Measurements from ENCODE around the gene TAC4. TPM values are rescaled to one million over a fixed set of nuclear protein-coding genes. Genes with fewer than 3 reads are reported as not detected.

TAC4 gene
- total RNA-seq, 1 donor from 2014 or later: not detected

GRCh38 chr17:49850218-49850610, 2.3 kb upstream of the TAC4 start:
- H3K9me3 Mint-ChIP-seq (ENCODE audit: low read depth): no peaks in the 10 kb centered on the region
- H3K27me3 Mint-ChIP-seq (ENCODE audit: low read depth): peaks cover 6% of the 10 kb centered on the region
- H3K4me3 Mint-ChIP-seq (ENCODE audit: unreplicated experiment): peak overlapping the region; percentile 77
- H3K27ac Mint-ChIP-seq (ENCODE audit: unreplicated experiment): no peak overlapping the region
- no peak for TF ChIP-seq CTCF (IDR thresholded peaks at IDR 0.05)
- DNase-seq (ENCODE audit: low spot score): no peak
- peaks cover 16% of the 10 kb centered on the region for H3K4me1 Mint-ChIP-seq (ENCODE audit: low read depth)
- H3K36me3 Mint-ChIP-seq (ENCODE audit: low read depth): peaks cover 3% of the 10 kb centered on the region

- peaks cover 22% of the 10 kb centered on the region for H3K4me1 Mint-ChIP-seq (ENCODE audit: low read depth)
Observed at GRCh38 chr17:49848739-49849138, 870 bp upstream of the TAC4 start.

GRCh38 chr17:49846938-49847712, 744 bp downstream of the TAC4 start:
- H3K27me3 Mint-ChIP-seq (ENCODE audit: low read depth): no peaks in the 10 kb centered on the region
- no peaks in the 10 kb centered on the region for H3K9me3 Mint-ChIP-seq (ENCODE audit: low read depth)
- TF ChIP-seq CTCF (IDR thresholded peaks at IDR 0.05): no peak
- no peak for DNase-seq (ENCODE audit: low spot score)
- peaks cover 27% of the 10 kb centered on the region for H3K4me1 Mint-ChIP-seq (ENCODE audit: low read depth)
- peak overlapping the region; percentile 36 for H3K27ac Mint-ChIP-seq (ENCODE audit: unreplicated experiment)
- no peak overlapping the region for H3K4me3 Mint-ChIP-seq (ENCODE audit: unreplicated experiment)
- H3K36me3 Mint-ChIP-seq (ENCODE audit: low read depth): peaks cover 3% of the 10 kb centered on the region

More at GRCh38 chr17:49848739-49849138, 870 bp upstream of the TAC4 start:
- peaks cover 3% of the 10 kb centered on the region for H3K36me3 Mint-ChIP-seq (ENCODE audit: low read depth)
- H3K27ac Mint-ChIP-seq (ENCODE audit: unreplicated experiment): no peak overlapping the region
- H3K27me3 Mint-ChIP-seq (ENCODE audit: low read depth): no peaks in the 10 kb centered on the region
- H3K9me3 Mint-ChIP-seq (ENCODE audit: low read depth): no peaks in the 10 kb centered on the region
- no peak for DNase-seq (ENCODE audit: low spot score)
- TF ChIP-seq CTCF (IDR thresholded peaks at IDR 0.05): no peak
- no peak overlapping the region for H3K4me3 Mint-ChIP-seq (ENCODE audit: unreplicated experiment)

- H3K27me3 Mint-ChIP-seq (ENCODE audit: low read depth): no peaks in the 10 kb centered on the region
- no peak for DNase-seq (ENCODE audit: low spot score)
- H3K4me1 Mint-ChIP-seq (ENCODE audit: low read depth): peaks cover 17% of the 10 kb centered on the region
- H3K36me3 Mint-ChIP-seq (ENCODE audit: low read depth): peaks cover 3% of the 10 kb centered on the region
- H3K4me3 Mint-ChIP-seq (ENCODE audit: unreplicated experiment): no peak overlapping the region
- H3K9me3 Mint-ChIP-seq (ENCODE audit: low read depth): no peaks in the 10 kb centered on the region
- H3K27ac Mint-ChIP-seq (ENCODE audit: unreplicated experiment): peak overlapping the region; percentile 73
- no peak for TF ChIP-seq CTCF (IDR thresholded peaks at IDR 0.05)
Observed at GRCh38 chr17:49845321-49845720, 2.5 kb downstream of the TAC4 start.

GRCh38 chr17:49843774-49844350, 4.0 kb downstream of the TAC4 start:
- H3K4me1 Mint-ChIP-seq (ENCODE audit: low read depth): peaks cover 17% of the 10 kb centered on the region
- no peaks in the 10 kb centered on the region for H3K27me3 Mint-ChIP-seq (ENCODE audit: low read depth)
- no peaks in the 10 kb centered on the region for H3K9me3 Mint-ChIP-seq (ENCODE audit: low read depth)
- no peak for DNase-seq (ENCODE audit: low spot score)
- no peak overlapping the region for H3K4me3 Mint-ChIP-seq (ENCODE audit: unreplicated experiment)
- H3K36me3 Mint-ChIP-seq (ENCODE audit: low read depth): peaks cover 3% of the 10 kb centered on the region
- peak; percentile 61 for TF ChIP-seq CTCF (IDR thresholded peaks at IDR 0.05)
- H3K27ac Mint-ChIP-seq (ENCODE audit: unreplicated experiment): no peak overlapping the region
